ENCODE measurements around the gene DHCR7.

Gene DHCR7

GRCh38 chr11:71451596-71452198 lies 3.5 kb upstream of the DHCR7 start:
- DNase-seq (ENCODE audit: low read depth), result no peak
- TF ChIP-seq CTCF (conservative IDR thresholded peaks at IDR 0.05; ENCODE audit: control insufficient read depth, insufficient read depth, low read depth, low read length), result no peak
- H3K4me3 ChIP-seq (ENCODE audit: control insufficient read depth, low read depth, low read length), result no peak overlapping the region

GRCh38 chr11:71450939-71451338 lies 2.7 kb upstream of the DHCR7 start:
- TF ChIP-seq CTCF (conservative IDR thresholded peaks at IDR 0.05; ENCODE audit: control insufficient read depth, insufficient read depth, low read depth, low read length), result no peak
- no peak overlapping the region for H3K4me3 ChIP-seq (ENCODE audit: control insufficient read depth, low read depth, low read length)
- no peak for DNase-seq (ENCODE audit: low read depth)

- DNase-seq (ENCODE audit: low read depth), result no peak
- TF ChIP-seq CTCF (conservative IDR thresholded peaks at IDR 0.05; ENCODE audit: control insufficient read depth, insufficient read depth, low read depth, low read length), result no peak
- H3K4me3 ChIP-seq (ENCODE audit: control insufficient read depth, low read depth, low read length), result no peak overlapping the region
Measured at GRCh38 chr11:71450507-71450906, 2.3 kb upstream of the DHCR7 start.

GRCh38 chr11:71449596-71449995 lies 1.4 kb upstream of the DHCR7 start:
- H3K4me3 ChIP-seq (ENCODE audit: control insufficient read depth, low read depth, low read length), result peak overlapping the region; percentile 93
- TF ChIP-seq CTCF (conservative IDR thresholded peaks at IDR 0.05; ENCODE audit: control insufficient read depth, insufficient read depth, low read depth, low read length), result no peak
- DNase-seq (ENCODE audit: low read depth), result no peak

GRCh38 chr11:71447791-71448256 lies 369 bp downstream of the DHCR7 start:
- DNase-seq (ENCODE audit: low read depth), result no peak

GRCh38 chr11:71446942-71447688 lies 1.1 kb downstream of the DHCR7 start:
- peak; percentile 88 for DNase-seq (ENCODE audit: low read depth)
- no peak for TF ChIP-seq CTCF (conservative IDR thresholded peaks at IDR 0.05; ENCODE audit: control insufficient read depth, insufficient read depth, low read depth, low read length)
- peak overlapping the region; percentile 72 for H3K4me3 ChIP-seq (ENCODE audit: control insufficient read depth, low read depth, low read length)

More at GRCh38 chr11:71447791-71448256, 369 bp downstream of the DHCR7 start:
- TF ChIP-seq CTCF (conservative IDR thresholded peaks at IDR 0.05; ENCODE audit: control insufficient read depth, insufficient read depth, low read depth, low read length), result no peak
- H3K4me3 ChIP-seq (ENCODE audit: control insufficient read depth, low read depth, low read length), result peak overlapping the region; percentile 72
